ENCODE measurements around the gene TMEM86B.

- TF ChIP-seq TAF1 (IDR thresholded peaks at IDR 0.05; ENCODE audit: borderline replicate concordance, low read depth, low read length) (no peak), POLR2A (IDR thresholded peaks at IDR 0.05; ENCODE audit: low read depth, low read length) (no peak), POLR2AphosphoS5 (IDR thresholded peaks at IDR 0.05; ENCODE audit: low read depth, low read length) (no peak)
Observed at GRCh38 chr19:55189403-55189835, 39.1 kb downstream of the TMEM86B start.

Data from GM12892 (cell line).